ENCODE measurements around the gene CEACAM20. TPM values are rescaled to one million over a fixed set of nuclear protein-coding genes. Genes with fewer than 3 reads are reported as not detected.

The CEACAM20 gene
- total RNA-seq, 1 donor from 2014 or later: not detected

GRCh38 chr19:44532819-44533218, 3.3 kb upstream of the CEACAM20 start:
- no peak overlapping the region for H3K4me3 ChIP-seq (ENCODE audit: low read depth, low read length)
- no peak for TF ChIP-seq CTCF (conservative IDR thresholded peaks at IDR 0.05; ENCODE audit: low read depth, low read length)
- DNase-seq (ENCODE audit: low read depth): no peak

GRCh38 chr19:44530777-44531176, 1.3 kb upstream of the CEACAM20 start:
- no peak for DNase-seq (ENCODE audit: low read depth)
- TF ChIP-seq CTCF (conservative IDR thresholded peaks at IDR 0.05; ENCODE audit: low read depth, low read length): no peak
- H3K4me3 ChIP-seq (ENCODE audit: low read depth, low read length): no peak overlapping the region

GRCh38 chr19:44527554-44527953, 1.9 kb downstream of the CEACAM20 start:
- no peak for TF ChIP-seq CTCF (conservative IDR thresholded peaks at IDR 0.05; ENCODE audit: low read depth, low read length)
- no peak overlapping the region for H3K4me3 ChIP-seq (ENCODE audit: low read depth, low read length)
- DNase-seq (ENCODE audit: low read depth): no peak

- TF ChIP-seq CTCF (conservative IDR thresholded peaks at IDR 0.05; ENCODE audit: low read depth, low read length): peak; percentile 11
- no peak for DNase-seq (ENCODE audit: low read depth)
- H3K4me3 ChIP-seq (ENCODE audit: low read depth, low read length): no peak overlapping the region
Observed at GRCh38 chr19:44525721-44526430, 3.6 kb downstream of the CEACAM20 start.

GRCh38 chr19:44521370-44521769, 8.1 kb downstream of the CEACAM20 start:
- H3K4me3 ChIP-seq (ENCODE audit: low read depth, low read length): no peak overlapping the region
- DNase-seq (ENCODE audit: low read depth): no peak
- TF ChIP-seq CTCF (conservative IDR thresholded peaks at IDR 0.05; ENCODE audit: low read depth, low read length): no peak

GRCh38 chr19:44517146-44517545, 12.3 kb downstream of the CEACAM20 start:
- TF ChIP-seq CTCF (conservative IDR thresholded peaks at IDR 0.05; ENCODE audit: low read depth, low read length): no peak
- no peak for DNase-seq (ENCODE audit: low read depth)
- no peak overlapping the region for H3K4me3 ChIP-seq (ENCODE audit: low read depth, low read length)

- H3K4me3 ChIP-seq (ENCODE audit: low read depth, low read length): no peak overlapping the region
- no peak for TF ChIP-seq CTCF (conservative IDR thresholded peaks at IDR 0.05; ENCODE audit: low read depth, low read length)
- DNase-seq (ENCODE audit: low read depth): no peak
Observed at GRCh38 chr19:44515907-44516306, 13.6 kb downstream of the CEACAM20 start.
